ENCODE results near the gene EFNA5.

DNA sequence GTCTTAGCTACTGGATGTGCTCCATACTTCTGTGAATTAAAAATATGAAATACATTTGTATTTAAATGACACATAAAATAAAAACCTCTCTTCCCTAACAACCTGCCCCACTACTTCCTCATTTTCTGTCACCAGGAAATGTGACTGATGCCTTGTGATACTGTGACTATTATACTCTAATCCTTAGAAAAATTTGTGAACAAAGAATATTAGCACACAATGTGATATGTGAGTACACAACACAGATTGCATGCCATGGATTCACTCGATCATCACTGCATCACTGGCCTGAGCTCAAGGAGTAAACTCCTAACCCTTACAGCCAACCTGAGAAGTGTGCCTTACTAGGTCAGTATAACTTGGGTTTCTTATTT is 281.0 kb downstream of the EFNA5 start:
- TF ChIP-seq TCF7L2 (IDR thresholded peaks at IDR 0.05; ENCODE audit: borderline replicate concordance, extremely low read depth, insufficient read depth, insufficient read length) (no peak), FOSL1 (IDR thresholded peaks at IDR 0.05; ENCODE audit: low read depth) (no peak), EGR1 (IDR thresholded peaks at IDR 0.05; ENCODE audit: low read depth) (no peak), POLR2AphosphoS5 (IDR thresholded peaks at IDR 0.05; ENCODE audit: low read depth, low read length) (no peak), EZH2 (IDR thresholded peaks at IDR 0.05) (no peak), CTCF (IDR thresholded peaks at IDR 0.05 in 2 of 3, conservative IDR thresholded peaks at IDR 0.05 in 1 of 3; ENCODE audit: borderline replicate concordance in 1 of 3, insufficient read depth in 1 of 3, low read depth in 2 of 3, low read length in 2 of 3) (no peak), POLR2A (IDR thresholded peaks at IDR 0.05; ENCODE audit: borderline replicate concordance, extremely low read depth, insufficient read depth, insufficient read length) (no peak), ELF1 (IDR thresholded peaks at IDR 0.05; ENCODE audit: borderline replicate concordance, low read depth) (no peak)
- TF ChIP-seq, protein P1, sequence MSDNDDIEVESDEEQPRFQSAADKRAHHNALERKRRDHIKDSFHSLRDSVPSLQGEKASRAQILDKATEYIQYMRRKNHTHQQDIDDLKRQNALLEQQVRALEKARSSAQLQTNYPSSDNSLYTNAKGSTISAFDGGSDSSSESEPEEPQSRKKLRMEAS (IDR thresholded peaks at IDR 0.05), result no peak
